Mucosa of gallbladder (tissue), 1 donor: Measurements from ENCODE around the gene LCE2C. TPM values are rescaled to one million over a fixed set of nuclear protein-coding genes. Genes with fewer than 3 reads are reported as not detected.
A peak's percentile ranks its signal among the peaks of the same experiment; 100 is the strongest.
"Not testable (repeated sequence)": the region's sequence is repeated elsewhere in the genome, so short reads cannot be mapped to it uniquely, and the experiment has no call there.

Experiments
- DNase-seq: peaks from one replicate; pipeline ENCODE4 v3.0.0-alpha.2; 2020; ENCODE audit warnings: low spot score
- total RNA-seq: library from RNA; stranded (reverse); gene quantifications from one replicate; pipeline ENCODE4 v1.2.1, GENCODE V29; 2021
- donor health status: DM: no; HTN: no; CAD: no.

Gene LCE2C, protein sequence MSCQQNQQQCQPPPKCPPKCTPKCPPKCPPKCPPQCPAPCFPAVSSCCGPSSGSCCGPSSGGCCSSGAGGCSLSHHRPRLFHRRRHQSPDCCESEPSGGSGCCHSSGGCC
- total RNA-seq: not detected

DNA sequence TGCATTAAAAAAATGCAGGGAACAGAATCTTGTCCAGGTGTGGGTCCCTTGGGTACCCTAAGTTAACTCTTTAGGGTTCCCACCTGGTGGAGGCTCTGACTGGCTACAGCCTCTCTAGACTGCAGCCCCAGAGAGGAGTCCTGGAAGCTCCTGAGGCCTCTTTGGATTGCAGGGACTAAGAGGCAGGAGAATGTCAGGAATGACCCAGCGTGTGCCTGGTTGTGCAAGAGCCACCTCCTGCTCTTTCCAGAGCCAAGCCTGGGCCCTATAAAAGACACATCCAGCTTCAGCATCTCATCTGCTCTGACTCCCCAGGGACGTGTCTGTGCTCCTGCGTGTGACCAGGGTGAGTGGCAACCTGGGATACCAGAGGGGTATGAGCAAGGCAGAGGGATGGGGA, at the start of gene LCE2C:
LCE2C (plus strand) TSS at position 297 of the 400 bp plus-strand sequence. CDS start 737 bp downstream, outside the sequence.
- not testable (repeated sequence) for DNase-seq

DNA sequence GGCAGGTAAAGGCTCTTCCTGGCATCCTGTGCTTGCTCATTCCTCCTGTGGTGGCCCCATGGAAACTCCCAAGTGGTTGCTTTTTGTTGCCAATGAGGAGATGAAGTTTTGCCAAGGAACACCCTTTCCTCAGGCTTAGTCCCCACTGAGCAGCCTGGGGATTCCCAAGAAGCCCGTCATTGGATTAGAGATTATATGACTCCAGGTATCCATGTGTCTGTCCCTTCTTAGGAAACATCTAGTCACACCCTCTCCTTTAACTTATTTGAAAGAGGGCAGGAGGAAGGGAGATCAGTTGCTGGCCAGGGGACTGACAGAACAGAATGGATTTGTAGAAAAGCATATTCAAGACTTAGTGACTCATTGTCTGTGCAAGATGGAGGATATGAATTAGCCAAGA, 48.3 kb upstream of the LCE2C start:
- no peak for DNase-seq

DNA sequence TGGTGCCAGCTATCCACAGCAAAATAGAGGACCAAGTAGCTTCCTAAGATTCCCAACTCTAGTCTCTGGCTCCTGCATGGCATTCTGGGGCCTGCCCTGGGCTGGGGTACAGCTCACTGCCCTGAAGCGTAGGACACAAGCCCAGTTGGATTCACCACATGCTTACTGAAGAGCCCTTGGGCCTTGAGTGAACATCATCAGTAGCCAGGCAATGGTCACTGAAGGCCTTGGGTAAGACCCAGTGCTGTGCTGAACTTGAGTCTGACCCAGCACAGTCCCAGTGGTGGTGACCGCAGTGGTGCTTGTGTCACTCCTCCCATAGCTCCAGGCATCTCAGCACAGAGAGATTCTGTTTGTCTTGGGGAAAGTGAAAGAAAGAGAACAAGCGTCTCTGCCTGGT, 44.5 kb upstream of the LCE2C start:
- no peak for DNase-seq

DNA sequence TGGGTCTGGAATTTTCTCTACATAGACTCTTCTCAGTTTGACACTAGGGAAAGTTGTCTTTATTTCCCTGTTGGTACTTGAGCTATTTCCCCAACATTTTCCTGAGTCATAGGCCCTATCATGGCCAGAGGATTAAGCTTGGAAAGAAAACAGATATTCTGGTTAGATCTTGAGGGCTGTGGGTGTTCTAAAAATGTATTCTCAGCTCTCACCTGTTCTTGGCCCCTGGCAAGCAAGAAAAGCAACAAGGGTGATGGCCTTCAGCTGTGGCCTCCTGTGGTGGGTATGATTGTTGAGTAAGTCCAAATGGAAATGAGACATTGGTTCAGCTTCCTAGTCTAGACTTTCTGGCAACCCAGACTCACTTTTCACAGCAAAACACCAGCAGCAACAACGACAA, 34.7 kb upstream of the LCE2C start:
- no peak for DNase-seq

DNA sequence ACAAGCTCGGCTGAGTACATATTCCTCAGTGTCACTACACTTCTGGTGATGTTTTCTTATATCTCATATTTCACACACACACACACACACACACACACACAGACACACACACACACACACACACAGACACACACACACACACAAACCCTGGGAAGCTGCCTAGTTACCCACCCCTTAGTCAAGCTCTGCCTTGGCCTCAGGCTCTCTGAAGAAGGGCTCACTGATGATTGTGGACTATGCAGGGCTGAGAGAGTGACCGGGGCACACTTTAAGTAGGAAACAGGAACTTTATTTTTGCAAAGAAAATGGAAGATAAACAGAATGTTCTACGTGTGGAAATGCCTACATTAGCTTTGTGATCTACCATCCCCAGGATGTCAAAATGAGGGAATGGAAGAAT, 31.1 kb upstream of the LCE2C start:
- DNase-seq: no peak

DNA sequence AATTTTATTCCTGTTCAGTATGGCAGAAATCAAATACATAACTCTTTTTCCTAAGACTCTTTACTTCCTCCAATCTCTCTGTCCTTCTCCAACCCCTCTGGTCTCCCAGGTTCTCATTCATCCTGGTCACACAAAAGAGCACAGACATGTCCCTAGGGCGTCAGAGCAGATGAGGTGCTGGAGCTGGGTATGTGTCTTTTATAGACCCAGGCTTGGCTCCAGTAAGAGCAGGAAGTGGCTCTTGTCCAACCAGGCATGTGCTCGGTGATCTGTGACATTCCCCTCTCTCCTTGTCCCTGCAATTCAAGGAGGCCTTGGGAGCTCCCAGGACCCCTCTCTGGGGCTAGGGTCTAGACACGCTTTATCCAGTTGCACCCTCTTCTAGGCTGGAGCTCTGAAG, 29.9 kb upstream of the LCE2C start:
- DNase-seq: no peak

DNA sequence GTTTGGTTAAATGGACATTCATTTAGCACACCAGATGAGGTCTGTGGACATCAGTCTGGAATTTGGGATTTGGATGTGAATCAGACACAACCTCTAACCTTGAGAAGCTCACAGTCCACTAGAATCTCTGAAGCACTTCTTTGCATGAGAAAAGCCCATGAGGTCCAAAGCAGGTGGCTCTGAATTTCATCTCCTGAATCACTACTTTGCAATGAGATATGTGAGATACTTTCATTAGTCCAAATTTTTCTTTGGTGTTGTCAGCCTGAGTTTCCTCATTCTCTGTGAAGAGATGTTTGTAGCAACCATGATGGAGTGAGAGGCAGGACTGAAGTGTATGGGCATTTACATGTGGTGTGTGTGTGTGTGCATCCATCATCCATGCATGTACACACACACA, 28.4 kb upstream of the LCE2C start:
- no peak for DNase-seq

DNA sequence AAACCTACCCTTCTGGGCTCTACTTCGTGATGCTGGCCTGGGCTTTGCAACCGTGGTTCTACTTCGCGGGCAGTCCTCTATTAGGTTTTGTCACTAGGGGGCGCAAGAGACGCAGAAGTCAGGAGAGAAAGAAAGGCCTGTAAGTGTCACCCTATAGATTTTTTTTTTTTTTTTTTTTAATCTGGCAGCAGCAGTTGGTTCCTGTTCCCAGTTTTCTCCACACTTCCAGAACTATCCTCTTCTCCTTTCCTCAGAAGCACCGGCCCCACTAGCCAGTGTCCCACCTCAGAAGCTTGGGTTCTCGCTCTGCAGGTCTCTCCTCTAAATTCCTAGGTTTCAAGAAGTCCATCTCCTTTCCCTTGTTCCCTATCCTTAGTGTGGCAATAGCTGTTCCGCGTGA, 21.0 kb upstream of the LCE2C start:
- peak; percentile 53 for DNase-seq

DNA sequence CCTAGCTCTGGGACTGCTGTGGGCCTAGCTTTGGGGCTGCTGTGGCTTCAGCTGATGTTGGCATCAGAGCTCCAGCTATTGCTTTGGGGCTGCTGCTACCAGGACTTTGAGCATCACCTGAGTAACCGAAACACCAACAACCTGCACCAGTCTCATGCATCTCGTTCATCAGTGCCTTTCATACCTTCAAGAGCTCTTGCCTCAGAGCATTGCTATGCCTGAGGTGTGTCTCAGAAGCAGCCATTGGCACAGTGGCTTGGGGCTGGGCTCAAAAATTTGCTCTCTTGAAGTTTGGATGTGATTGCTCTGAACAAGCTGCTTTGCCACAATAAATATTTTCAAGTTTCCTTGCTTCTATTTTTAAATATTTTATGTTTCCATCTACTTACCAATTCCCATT, 18.6 kb upstream of the LCE2C start:
- no peak for DNase-seq

DNA sequence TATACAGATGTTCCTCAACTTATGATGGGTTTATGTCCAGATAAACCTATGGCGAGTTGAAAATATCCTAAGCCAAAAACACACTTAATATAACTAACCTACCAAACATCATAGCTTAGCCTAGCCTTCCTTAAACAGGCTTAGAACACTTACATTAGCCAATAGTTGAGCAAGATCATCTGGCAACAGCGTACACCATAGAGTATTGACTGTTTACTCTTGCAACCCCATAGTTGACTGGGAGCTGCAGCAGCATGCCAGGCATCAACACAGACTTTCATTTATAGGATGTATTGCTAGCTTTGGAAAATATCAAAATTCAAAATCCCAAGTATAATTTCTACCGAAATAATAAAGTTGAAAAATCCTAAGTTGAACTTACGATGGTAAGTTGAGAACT, 17.4 kb upstream of the LCE2C start:
- no peak for DNase-seq

DNA sequence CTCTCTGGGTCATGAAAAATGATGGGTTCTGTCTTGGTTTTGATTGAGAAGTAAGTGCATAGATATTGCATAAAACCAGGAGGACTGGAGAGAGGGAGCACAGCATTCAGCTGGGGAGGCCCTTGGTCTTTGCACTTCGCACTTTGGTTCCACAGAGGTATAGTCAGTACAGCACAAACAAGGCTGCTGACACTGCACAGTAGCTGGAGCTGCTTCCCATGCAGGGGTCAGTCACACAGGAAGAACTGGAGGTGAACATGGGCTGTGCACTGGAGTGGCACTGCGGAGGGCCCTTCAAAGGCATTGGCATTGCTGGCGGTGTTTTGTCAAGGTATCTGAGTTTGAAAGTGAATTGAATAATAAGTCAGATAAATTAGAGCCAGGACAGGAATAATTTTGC, 16.4 kb upstream of the LCE2C start:
- no peak for DNase-seq

DNA sequence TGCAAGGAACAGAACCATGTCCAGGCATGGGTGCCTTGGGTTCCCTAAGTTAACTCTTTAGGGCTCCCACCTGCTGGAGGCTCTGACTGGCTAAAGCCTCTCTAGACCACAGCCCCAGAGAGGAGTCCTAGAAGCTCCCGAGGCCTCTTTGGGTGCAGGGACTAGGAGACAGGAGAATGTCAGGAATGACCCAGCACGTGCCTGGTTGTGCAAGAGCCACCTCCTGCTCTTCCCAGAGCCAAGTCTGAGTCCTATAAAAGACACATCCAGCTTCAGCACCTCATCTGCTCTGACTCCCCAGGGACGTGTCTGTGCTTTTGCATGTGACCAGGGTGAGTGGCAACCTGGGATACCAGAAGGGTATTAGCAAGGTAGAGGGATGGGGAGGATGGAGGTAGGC, 12.0 kb upstream of the LCE2C start, which contains the start of gene LCE2D:
LCE2D (plus strand) TSS at position 283 of the 400 bp plus-strand sequence. CDS start 726 bp downstream, outside the sequence.
- no peak for DNase-seq

DNA sequence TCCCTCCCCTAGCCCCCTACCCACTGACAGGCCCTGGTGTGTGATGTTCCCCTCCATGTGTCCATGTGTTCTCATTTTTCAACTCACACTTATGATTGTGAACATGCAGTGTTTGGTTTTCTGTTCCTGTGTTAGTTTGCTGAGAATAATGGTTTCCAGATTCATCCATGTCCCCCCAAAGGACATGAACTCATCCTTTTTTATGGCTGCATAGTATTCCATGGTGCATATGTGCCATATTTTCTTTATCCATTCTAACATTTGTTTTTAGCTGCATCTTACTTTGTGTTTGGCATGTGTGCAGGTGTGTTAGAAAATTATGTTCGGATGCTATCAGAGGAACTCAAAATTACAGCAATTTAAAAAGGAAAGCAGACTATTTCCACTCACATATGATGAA, 8.9 kb upstream of the LCE2C start:
- DNase-seq: not testable (repeated sequence)

DNA sequence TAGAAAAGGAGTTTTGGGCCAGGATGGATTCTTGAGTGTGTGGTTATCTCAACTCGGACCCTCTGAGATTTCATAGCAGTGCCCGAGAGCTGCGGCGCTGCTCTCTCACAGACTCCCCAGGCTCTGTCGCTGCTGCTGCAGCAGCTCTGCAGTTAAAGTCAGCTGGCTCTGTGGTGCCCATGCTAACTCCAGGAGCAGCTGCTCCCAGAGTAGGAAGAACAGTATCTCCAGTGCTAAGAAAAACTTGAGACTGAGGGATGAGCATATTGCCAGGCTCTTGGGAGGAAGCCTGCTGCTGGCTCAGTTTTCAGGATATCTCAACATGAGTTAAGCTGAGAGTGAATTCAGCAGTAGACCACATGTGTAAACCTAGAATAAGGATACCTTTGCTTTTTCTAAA, 7.4 kb upstream of the LCE2C start:
- no peak for DNase-seq

DNA sequence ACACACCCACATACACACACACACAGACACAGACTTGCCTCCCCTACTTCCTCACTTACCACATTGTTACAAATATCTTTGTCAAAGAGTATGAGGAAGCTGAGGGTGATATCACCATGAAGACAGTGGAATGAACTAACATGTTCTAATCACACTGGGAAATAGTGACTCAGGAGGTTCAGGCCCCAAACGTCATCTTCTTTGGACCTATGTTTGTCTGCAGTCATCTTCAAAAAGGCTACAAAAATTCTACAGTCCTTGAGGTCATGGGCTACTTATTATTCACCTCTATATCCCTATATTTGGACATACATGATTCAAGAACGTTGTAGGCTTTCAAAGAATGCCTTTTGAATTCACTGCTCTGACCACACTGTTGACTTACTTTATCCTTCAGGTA, 2.1 kb upstream of the LCE2C start:
- DNase-seq: no peak

DNA sequence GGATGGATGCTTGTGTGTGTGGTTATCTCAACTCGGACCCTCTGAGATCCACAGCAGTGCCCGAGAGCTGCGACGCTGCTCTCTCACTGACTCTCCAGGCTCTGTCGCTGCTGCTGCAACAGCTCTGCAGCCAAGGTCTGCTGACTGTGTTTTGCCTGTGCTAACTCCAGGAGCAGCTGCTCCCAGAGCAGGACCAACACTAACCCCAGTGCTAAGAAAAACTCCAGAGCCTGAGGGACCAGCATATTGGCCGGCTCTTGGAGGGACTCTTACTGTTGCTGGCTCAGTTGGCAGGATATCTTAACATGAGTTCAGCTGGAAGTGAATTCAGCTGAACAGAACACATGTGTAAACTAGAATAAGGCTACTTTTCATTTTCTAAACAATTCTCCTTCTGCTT, 4.4 kb downstream of the LCE2C start:
- DNase-seq: peak; percentile 16

DNA sequence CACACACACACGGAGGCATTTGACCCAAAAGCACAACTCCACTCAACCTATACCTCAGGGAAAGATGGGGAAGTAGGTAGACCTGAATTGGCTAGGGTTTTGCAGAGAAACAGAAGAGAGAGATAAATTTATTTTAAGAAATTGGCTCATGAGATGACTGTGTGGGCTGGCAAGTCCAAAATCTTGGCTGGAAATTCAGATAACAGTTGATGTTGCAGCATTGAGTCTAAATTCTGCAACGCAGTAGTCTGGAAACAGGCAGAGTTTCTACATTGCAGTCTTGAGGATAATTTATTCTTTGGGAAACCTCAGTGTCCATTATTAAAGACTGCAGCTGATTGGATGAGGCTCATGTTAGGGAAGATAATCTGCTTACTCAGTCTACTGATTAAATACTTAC, 6.5 kb downstream of the LCE2C start:
- no peak for DNase-seq

DNA sequence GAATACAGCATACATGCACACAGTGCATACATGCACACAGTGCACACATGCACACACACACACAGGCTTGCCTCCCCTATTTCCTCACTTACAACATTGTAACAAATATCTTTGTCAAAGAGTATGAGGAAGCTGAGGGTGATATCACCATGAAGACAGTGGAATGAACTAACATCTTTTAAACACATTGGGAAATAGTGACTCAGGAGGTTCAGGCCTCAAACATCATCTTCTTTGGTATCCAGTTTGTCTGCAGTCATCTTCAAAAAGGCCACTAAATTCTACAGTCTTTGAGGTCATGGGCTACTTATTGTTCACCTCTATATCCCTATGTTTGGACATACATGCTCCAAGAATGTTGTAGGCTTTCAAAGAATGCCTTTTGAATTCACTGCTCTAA, 8.8 kb downstream of the LCE2C start:
- DNase-seq: no peak

DNA sequence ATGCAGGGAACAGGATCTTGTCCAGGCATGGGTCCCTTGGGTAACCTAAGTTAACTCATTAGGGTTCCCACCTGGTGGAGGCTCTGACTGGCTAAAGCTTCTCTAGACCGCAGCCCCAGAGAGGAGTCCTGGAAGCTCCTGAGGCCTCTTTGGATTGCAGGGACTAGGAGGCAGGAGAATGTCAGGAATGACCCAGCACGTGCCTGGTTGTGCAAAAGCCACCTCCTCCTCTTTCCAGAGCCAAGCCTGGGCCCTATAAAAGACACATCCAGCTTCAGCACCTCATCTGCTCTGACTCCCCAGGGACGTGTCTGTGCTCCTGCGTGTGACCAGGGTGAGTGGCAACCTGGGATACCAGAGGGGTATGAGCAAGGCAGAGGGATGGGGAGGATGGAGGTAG, 10.7 kb downstream of the LCE2C start, which contains the start of gene LCE2B:
LCE2B (plus strand) TSS at position 301 of the 400 bp plus-strand sequence. CDS start 721 bp downstream, outside the sequence.
- DNase-seq: not testable (repeated sequence)

DNA sequence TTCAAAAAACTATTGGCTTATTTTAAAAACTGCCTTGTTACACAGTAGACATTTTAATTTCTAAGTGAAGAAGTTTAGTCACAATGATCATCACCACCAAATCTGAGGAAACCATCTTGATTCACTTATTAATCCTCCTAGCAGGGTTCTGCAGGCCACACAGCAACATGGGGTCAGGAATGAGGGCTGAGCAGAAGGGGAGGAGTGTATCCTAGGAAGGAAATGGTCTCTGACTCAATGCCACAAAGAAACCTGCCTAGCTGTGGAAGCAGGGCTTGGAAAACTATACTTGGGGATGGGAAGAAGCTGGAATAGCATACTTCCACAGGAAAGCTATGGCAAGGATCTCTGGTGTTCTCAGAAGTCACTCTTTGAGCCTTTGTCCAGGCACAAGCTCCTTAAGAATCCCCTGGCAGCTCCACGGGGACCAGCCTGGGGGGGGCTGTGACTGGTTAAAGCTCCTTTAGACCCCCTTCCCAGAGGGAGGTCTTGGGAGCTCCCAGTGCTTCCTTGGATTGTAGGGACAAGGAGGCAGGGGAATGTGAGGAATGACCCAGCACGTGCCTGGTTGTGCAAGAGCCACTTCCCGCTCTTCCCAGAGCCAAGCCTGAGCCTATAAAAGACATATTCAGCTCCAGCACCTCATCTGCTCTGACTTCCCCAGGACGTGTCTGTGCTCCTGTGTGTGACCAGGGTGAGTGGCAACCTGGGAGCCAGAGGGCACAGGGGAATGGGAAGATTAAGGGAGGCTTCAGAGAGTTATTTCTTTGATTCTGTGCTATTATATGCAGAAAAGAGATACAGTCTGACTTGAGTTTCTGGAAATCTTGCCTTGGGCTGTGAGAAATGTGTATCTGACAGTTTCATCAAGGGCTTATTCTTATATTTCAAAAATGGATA, 22.9 kb downstream of the LCE2C start, which contains the start of gene LCE2A:
LCE2A (plus strand) TSS at position 645 of the 900 bp plus-strand sequence. CDS start 557 bp downstream, outside the sequence.
- DNase-seq: no peak

DNA sequence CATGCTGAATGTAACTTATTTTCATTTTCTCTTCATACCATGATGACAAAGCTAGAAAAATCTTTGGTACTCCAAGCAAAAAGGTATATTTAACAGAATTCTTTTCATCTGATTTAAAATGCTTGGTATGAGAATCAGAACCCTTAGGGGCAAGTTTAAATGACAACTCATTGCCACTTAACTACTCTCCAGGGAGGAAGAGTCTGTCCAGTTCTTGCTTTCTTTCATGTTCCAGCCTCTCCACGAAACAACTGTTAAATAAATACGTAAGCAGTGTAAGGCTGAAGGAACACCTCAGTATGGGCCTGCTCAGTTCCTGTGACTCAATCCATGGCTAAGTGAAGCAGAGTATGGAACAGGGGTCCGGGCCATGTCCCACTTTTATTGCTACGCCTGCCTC, 24.7 kb downstream of the LCE2C start:
- DNase-seq: no peak

DNA sequence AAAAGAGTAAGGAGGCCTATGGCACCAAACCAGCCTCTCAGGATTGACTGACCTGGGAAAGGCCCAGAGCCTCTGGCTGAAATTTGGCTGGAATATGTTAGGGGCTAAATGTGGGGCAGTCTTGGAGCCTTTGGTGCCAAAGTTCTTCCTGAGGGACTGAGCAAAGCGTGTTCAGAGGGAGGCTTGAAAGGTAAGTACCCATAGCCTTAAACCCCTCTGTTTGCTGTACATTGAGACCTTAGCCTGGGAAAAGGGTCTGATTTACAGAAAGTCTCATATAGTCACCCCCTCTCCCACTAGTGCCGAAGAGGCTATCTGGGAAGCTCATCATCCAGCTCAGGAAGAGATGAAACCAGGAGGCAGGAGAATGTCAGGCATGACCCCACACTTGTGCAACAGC, 32.8 kb downstream of the LCE2C start, which contains the start of gene LCE4A:
LCE4A (plus strand) TSS at position 301 of the 400 bp plus-strand sequence. CDS start 916 bp downstream, outside the sequence.
- no peak for DNase-seq

DNA sequence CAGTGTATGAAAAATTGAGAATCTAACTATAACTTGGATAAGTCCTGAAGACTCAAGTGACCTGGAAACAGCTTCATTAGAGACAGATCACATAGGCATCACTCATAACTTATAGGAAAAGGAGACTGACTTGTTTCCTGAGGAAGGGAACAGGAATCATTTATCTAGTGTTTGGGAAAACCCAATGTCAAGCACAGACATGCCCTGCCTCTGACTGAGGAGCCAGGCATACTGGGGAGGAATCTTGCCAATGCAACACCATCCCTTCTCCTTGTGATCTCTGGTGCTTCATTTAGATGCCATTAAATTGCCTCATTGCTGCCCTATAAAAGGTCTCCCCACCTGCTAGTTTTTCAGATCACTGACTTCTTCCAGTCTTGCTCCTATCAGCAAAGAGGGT, 43.2 kb downstream of the LCE2C start:
- no peak for DNase-seq
